NCI-H345 (cell line): ENCODE results near the gene TAS2R4.
A peak's percentile ranks its signal among the peaks of the same experiment; 100 is the strongest.
"Not testable (repeated sequence)": the region's sequence is repeated elsewhere in the genome, so short reads cannot be mapped to it uniquely, and the experiment has no call there.

Experiments used
- DNase-seq: peaks from one replicate; lab custom pipeline; 2025; lab: John Stamatoyannopoulos, UW

TAS2R4 gene

GRCh38 chr7:141776374-141776773 lies at the start of gene TAS2R4:
Gene TAS2R4, plus strand, starts transcription at chr7:141776674. Its CDS starts 1,815 bp downstream, at chr7:141778489.
- no peak for DNase-seq

DNA sequence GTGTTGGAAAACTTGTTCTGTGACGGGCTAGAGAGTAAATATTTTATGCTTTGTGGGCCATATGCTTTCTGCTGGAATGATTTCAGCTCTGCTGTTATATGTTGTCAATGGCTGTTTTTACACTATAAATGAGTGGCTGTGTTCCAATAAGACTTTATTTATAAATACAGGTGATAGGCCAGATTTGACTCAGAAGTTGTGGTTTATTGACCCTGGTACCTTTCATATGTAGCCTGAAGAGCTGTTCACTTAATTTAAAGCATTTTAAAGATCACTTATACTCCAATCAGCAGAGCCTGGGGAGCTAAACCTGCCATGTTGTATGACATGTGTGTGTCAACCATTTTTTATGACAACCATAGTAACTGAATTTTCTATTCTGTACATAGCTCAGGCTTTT lies 47.5 kb upstream of the TAS2R4 start:
- DNase-seq = no peak

DNA sequence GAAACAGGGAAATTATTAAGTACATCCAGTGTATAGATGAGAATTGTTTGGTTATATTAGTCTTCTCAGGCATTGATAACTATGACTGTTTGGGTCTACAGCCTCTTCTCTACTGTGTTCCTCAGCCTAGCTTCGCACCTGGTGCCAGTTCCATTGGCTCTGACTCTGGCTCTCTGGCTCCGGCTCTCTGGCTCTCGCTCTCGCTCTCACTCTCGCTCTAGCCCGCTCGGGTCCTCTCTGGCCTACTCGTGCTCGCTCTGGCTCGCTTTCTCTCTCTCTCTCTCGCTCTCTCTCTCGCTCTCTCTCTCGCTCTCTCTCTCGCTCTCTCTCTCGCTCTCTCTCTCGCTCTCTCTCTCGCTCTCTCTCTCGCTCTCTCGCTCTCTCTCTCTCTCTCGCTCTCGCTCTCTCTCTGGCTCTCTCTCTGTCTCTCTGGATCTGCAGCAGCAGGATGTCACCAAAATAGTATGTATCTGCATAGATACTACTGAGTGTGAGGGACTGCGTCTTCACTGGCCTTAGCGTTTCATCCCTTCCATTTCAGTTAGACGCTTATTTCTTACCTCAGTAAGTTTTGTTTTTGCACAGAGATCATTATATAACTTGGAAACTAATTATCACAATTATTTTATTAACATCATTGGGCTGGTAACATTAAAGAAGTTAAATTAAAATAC lies 44.9 kb upstream of the TAS2R4 start:
- no peak for DNase-seq

DNA sequence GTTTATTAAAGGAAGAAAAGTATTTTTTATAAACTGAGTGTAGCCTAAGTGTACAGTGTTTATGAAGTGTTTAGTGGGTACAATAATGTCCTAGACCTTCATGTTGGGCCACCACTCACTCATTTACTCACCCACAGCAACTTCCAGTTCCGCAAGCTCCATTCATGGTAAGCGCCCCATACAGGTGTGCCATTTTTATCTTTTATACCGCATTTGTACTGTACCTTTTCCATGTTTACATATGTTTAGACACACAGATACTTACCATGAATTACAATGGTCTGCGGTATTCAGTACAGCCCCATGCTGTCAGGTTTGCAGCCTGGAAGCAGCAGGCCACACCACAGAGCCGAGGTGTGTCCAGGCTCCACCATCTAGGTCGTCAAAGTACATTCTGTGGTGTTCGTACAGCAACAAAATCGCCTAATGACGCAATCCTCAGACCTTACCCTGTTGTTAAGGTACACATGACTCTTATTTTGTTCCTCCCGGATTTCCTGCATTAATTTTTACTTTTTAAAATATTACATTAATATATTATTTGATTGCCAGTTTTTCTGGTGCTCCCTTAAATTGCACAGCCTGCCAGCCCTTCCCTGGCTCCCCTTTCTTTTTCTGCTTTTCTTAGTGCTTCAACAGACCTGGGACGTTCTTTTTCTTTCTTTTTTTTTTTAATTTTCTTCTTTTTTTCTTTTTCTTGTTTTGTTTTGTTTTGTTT lies 39.2 kb upstream of the TAS2R4 start:
- peak; percentile 27 for DNase-seq

DNA sequence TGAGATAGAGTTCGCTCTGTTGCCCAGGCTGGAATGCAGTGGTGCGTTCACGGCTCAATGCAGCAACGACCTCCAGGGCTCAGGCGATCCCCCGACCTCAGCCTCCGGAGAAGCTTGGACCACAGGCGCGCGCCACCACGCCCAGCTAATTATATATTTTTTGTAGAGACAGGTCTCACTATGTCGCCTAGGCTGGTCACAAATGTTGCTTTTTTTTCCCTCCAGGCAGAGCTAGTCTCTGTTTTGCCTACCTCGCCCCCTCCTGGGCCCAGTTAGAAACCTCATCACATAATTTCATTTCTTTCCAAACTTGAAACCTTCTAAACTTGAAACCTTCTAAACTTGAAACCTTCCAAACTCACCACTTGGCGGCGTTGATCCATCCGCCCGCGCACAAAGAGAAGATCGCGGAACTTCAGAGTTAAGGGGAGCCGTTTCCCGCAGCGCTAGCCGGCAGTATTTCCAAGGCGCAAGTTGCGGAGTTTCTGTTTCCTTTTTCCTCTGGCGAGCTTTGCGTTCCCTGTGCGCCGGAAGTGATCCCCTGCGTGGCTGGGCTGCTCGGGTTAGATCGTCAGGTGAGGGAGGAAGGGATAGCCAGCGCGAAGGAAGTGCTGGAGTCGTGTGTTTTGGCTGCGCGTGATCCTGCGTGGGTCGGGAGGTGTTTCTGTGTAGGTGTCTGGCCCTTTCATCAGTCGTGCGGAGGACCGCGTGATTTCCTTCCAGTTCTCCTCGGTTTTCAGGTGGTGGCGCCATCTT lies 38.5 kb upstream of the TAS2R4 start, which contains the start of gene SSBP1:
Gene SSBP1, plus strand, starts transcription at position 523 of the 756 bp plus-strand sequence. CDS start 809 bp downstream, outside the sequence.
- DNase-seq = peak; percentile 98

DNA sequence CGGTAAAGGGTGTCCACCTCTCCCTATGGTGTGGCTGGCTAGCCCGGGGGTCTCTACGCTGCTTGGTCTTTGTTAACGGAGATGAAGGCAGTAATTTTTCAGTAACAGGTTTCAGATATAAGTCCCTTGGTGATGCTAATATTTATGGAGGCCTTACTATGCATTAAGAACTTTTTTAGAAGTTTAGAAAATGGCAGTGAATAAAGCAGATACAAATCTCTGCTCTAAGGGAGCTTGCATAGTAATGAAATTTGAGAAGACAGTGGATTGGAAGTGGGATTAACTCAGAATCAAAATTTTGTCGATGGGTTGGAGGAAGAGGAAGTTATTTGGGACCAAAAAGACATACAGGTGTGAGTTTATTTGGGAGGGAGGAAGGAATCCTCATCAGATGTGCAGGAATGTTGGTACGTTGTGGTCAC lies 37.9 kb upstream of the TAS2R4 start:
- DNase-seq = no peak

- no peak for DNase-seq
Observed at GRCh38 chr7:141739250-141739649, 37.2 kb upstream of the TAS2R4 start.

GRCh38 chr7:141742229-141742628 lies 34.2 kb upstream of the TAS2R4 start:
- DNase-seq = no peak

DNA sequence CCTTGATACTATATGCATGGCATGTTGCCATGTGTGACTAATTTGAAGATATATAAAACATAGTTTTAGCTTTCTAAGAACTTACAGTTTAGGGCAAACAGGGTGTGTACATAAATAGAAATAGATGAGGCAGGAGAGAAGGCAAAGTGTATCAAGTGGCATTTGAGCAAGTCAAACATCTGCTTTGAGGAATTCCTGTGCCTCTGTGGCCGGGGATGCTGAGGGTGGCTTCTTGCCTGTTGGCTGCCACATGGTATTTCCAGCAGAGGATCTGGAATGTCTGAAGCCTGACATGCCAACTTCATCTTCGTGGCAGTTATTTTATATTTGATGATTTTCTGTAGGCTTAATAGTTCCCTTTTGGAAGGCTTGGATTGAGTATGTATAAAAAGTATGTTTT lies 32.3 kb upstream of the TAS2R4 start:
- DNase-seq = no peak

DNA sequence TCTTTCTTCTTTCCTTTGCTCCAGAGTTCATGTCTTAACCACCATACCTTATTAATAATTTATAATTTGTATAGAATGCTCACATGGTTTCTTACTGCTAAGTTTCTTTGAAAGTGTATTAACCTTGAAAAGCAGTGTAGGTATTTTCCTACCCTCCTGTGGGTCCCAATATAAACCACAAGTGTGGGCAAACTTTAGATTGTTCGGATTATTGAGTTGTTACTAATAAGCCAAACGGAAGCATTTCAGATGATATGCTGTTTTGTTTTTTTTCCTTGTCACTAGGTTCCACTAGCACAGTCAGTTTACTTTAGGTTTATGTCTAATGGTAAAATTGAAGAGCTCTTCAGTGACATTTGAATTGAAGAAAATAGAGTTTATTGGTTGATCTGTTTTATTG lies 28.1 kb upstream of the TAS2R4 start:
- no peak for DNase-seq

- not testable (repeated sequence) for DNase-seq
Observed at GRCh38 chr7:141751904-141752303, 24.6 kb upstream of the TAS2R4 start.

DNA sequence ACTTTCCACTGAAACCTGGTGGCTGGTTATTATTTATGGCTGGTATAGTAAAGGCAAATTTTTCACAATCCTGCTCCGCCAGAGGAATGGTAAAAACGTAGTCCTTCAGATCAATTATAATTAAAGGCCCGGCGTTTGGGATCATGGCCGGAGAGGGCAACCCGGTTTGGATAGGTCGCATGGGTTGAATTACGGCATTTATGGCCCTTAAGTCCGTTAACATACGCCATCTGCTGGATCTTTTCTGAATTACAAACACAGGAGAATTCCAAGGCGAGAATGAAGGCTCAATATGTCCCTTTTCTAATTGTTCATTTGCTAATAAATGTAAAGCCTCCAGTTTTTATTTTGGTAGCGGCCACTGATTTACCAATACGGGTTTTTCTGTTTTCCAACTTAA lies 23.8 kb upstream of the TAS2R4 start:
- no peak for DNase-seq

DNA sequence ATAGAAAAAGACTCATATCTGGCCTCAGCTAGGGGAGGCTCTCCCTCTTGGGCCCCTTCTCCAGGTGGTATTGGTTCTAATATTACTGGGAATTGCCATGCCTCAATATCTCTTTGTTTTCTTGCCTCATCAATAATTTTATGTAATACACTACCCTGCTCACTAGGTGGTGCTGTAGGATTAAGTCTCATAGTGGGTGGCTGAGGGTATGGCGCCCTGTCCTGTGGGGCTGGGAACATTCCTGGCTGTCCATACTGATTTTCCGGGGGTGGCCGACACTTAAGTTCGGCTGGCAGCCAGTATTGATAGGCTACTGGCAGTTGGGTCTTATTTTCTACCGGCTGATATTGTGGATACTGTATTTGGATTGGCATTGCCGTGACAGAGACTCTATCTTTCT lies 21.5 kb upstream of the TAS2R4 start:
- DNase-seq = peak; percentile 1

DNA sequence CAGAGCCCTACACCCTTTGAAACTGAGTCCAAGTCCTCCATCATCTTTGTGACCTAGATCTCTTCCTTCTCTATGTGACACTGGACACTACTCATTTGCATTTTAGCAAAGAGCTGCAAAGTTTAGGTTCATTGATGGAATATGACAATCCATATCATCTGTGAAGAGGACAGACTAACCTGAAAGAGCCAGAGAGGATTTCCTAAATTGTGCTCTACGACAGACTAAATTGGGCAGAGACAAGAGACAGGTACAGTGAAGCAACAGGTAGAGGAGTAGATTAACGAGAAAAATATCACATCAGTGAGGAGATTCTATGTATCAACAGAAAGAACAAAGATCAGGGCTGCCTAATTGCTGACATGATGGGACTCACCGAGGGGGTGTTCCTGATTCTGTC lies 12.7 kb upstream of the TAS2R4 start, which contains the start of gene TAS2R3:
Gene TAS2R3, plus strand, starts transcription at position 301 of the 400 bp plus-strand sequence. Its CDS starts 62 bp downstream, at position 363.
- no peak for DNase-seq

- not testable (repeated sequence) for DNase-seq
Observed at GRCh38 chr7:141770083-141770583, 6.3 kb upstream of the TAS2R4 start.

DNA sequence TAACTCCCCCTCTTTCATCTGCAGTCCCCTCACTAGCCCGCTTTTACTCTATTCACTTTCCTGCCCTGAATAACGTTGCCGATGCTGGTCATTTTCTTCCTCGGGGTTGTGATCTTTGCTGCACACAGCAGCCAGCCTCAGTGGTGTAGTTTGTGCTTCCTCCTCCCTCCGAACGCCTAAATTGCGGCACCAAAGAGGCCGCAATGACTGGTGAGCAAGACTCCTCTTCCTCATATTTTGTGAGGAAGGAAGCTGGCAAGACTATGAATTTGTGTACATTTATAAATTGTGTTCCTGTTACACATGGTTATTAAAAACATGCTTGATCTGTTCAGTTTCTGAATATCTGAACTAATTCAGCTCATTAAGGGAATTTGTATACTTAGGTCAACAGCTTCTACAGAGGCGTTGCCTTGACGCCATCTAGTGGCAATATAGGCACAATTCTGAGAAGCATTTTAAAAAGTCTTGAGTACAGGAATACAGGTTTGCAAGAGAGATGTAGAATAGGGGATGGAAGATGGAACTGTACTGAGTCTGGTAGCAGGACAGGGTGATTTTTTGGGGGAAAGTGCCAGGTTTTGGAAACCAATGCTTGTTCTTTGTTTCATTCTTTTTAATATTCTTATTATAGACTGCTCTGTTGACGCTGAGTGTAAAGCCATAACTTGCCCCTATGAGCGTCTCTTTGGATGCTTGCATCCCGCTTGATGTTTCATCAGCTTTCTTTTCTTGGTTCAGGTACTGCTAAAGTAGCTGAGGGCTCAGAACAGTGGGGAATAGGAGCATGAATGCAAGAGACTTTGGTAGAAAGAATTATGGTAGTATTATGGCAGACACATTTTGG lies 9.5 kb downstream of the TAS2R4 start:
- DNase-seq = peak; percentile 54

GRCh38 chr7:141788296-141788695 lies 11.8 kb downstream of the TAS2R4 start:
- DNase-seq = no peak

GRCh38 chr7:141789917-141790316 lies 13.4 kb downstream of the TAS2R4 start, which contains the start of gene TAS2R5:
Gene TAS2R5, plus strand, starts transcription at chr7:141790217. Its CDS starts 145 bp downstream, at chr7:141790362.
- no peak for DNase-seq

- DNase-seq = no peak
Observed at GRCh38 chr7:141792526-141792925, 16.1 kb downstream of the TAS2R4 start.

DNA sequence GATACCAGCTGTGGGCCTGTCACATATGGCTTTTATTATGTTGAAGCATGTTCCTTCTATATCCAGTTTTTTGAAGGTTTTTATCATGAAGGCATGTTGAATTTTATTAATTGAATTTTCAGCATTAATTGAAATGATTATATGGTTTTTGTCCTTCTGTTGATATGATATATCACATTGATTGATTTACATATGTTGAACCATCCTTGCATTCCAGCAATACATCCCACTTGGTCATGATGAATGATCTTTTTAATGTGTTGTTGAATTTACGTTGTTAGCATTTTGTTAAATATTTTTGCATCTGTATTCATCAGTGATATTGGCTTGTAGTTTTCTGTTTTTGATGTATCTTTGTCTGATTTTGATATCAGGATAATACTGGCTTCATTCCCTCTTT lies 43.6 kb downstream of the TAS2R4 start:
- no peak for DNase-seq

DNA sequence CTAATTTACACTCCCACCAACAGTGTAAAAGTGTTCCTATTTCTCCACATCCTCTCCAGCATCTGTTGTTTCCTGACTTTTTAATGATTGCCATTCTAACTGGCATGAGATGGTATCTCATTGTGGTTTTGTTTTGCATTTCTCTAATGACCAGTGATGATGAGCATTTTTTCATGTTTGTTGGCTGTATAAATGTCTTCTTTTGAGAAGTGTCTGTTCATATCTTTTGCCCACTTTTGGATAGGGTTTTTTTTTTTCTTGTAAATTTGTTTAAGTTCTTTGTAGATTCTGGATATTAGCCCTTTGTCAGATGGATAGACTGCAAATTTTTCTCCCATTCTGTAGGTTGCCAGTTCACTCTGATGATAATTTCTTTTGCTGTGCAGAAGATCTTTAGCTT lies 46.0 kb downstream of the TAS2R4 start:
- DNase-seq = not testable (repeated sequence)
